NCI-H510A (cell line): ENCODE data around the gene SMPD3.

Experiments
- DNase-seq: peaks from one replicate; lab custom pipeline; 2025; lab: John Stamatoyannopoulos, UW

Gene SMPD3

DNA sequence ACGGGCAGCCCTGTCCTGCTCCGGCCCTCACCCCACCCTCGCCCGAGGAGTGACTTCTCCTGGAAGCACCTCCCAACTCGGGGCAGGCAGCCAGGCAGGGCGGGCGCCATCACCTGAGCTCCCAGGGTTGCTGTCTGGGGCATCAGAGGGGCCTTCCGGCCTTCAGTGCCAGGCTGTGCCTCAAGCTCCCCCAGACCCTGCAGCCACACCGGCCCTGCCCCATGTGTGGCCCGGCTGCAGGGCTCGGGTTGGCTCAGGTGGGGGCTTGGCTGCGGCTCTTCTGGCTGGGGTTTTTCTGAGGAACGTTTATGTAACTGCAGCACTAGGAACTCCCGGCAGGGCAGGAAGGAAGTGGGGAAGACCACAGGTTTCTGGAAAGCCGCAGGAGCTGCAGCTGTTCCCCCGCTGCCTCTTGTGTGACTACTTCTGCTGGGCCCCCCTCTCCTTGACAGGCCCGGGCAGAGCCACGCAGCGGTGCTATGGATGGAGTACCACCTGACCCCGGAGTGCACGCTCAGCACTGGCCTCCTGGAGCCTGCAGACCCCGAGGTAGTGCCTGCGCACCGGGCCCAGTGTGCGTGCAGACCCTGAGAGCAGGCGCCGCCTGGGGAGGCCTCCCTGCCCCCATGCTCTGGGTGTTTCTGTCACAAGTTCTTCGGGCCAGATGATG lies 91.9 kb downstream of the SMPD3 start:
- DNase-seq = no peak

- DNase-seq = no peak
These were observed 92.7 kb downstream of the SMPD3 start for GRCh38 chr16:68355447-68356248.

DNA sequence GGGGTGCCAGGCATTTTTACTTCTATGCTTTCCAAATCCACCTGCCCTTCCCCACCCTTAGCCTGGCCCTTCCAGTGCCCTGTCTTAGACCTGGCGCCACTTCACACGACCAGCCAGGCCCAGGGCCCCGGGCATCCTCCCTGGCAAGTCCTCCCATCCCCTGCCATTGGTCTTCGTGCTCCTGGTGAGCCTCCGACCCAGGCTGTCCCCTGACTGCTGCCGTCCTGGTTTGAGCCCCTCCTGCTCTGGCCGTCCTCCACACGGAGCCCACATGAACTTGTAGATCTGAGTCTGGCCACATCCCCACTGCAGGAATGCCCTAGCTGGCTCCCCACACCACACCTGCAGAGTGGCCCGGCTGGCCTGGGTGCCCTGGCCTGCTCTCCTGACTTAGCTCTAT lies 93.5 kb downstream of the SMPD3 start:
- DNase-seq = no peak

GRCh38 chr16:68353366-68353765 lies 94.9 kb downstream of the SMPD3 start:
- DNase-seq = no peak

DNA sequence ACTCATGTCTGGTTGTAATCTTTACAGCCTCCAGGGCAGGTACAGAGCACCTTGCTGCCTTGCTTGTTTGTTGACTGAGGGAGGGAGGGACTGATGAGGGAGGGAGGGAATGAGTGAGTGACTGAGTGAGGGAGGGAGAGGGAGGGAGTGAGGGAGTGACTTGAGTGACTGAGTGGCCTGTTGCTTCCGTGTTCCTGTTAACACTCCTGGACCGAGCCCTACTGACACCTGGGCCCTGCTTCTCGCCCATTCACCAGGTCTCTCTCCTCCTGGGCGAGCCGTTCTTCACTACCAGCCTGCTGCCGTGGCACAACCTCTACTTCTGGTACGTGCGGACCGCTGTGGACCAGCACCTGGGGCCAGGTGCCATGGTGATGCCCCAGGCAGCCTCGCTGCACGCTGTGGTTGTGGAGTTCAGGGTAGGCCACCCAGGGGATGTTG lies 96.3 kb downstream of the SMPD3 start:
- DNase-seq = peak; percentile 56

GRCh38 chr16:68351463-68351862 lies 96.8 kb downstream of the SMPD3 start:
- DNase-seq = no peak

GRCh38 chr16:68350813-68351350 lies 97.4 kb downstream of the SMPD3 start:
- no peak for DNase-seq

DNA sequence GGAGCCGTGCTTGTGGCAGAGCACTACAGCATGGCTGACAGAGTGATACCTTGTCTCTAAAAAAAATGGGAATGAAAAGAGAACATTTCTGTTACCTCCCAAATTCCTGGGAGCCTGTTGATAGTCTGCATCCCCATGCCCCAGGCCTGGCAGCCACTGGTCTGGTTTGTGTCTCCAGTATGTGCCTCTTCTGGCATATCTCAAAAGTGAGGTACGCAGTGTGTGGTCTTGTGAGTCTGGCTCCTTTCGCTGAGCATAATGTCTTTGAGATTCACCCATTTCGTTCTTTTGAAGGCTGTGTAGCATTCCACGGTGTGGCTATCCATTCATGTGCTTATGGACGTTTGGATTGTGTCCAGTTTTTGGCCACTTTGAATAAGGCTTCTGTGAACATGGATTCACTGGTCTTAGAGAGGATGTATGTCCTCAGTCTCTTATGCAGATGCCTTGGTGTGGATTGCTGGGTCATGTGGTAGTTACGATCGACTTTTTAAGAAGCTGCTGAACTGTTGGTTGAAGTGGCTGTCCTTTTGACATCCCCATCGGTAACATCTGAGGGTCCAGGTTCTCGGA lies 98.4 kb downstream of the SMPD3 start:
- no peak for DNase-seq

GRCh38 chr16:68348639-68349445 lies 99.5 kb downstream of the SMPD3 start:
- DNase-seq = no peak

- no peak for DNase-seq
These were observed 100.7 kb downstream of the SMPD3 start for GRCh38 chr16:68347605-68348004.

GRCh38 chr16:68346892-68347480 lies 101.3 kb downstream of the SMPD3 start:
- DNase-seq = no peak

DNA sequence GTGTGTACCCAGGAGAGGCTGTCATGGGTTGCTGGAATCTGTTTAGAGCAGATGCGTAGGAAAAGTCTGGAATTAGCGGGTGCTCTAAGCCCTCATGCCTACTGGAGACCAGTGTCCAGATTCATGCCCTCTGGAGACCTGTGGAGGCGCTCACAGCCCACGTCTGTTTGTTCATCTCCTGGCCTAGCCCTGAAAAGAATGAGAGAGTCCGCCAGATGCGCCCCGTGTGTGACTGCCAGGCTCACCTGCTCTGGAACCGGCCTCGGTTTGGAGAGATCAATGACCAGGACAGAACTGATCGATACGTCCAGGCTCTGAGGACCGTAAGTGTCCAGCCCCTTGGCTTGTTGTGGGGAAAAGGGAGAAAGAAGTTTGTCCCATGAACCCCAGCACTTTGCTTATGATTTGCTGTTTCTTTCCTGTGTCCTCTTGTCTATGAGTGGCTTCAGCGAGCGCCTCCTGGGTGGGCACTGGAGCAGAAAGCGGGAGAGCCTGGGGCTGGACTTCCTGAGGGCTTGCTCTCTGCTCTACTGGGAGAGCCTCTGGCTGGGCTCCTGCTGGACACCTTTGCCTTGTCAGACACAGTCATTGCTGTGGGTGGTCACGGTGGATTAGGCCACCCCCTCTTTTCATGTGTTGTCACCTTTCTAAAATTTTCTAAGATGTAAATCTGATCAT lies 102.2 kb downstream of the SMPD3 start:
- DNase-seq = no peak

DNA sequence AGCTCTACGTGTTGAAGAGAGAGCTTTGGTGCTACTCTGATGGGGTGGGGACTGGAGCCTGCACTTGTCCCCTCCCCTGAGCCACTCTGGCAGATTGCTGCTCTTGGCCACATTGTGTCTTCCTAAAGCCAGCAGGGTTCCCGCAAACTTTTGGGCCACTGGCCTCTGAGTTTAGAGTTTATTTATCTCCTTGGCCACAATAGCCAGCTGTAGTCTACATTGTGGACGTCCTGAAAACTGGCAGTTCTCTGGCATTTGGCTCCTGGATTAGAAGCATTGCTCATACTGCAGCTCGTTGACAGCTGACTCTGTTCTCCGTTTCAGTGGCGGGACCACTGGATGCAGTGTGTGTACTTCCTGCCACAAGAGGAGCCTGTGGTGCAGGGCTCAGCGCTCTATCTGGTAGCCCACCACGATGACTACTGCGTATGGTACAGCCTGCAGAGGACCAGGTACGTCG lies 102.9 kb downstream of the SMPD3 start:
- no peak for DNase-seq

DNA sequence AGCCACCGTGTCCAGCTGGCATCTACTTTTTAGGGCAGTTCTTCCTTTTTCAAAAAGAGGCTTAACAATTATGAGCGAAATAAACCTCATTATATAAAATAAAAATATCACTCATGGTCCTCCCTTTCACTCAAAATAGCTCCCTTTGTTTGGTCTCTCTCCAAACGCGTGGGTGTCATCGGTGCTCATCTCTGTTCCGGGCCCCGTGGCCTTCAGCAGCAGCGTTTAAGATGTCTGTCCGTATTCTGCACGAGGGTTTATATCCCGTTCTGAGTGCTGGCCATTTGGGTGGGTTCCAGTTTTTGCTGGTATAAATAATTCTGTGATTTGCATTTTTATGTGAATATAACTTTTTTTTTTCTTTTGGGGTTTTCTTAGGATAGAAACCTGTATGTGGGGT lies 104.1 kb downstream of the SMPD3 start:
- DNase-seq = no peak

- no peak for DNase-seq
These were observed 105.2 kb downstream of the SMPD3 start for GRCh38 chr16:68343137-68343536.

DNA sequence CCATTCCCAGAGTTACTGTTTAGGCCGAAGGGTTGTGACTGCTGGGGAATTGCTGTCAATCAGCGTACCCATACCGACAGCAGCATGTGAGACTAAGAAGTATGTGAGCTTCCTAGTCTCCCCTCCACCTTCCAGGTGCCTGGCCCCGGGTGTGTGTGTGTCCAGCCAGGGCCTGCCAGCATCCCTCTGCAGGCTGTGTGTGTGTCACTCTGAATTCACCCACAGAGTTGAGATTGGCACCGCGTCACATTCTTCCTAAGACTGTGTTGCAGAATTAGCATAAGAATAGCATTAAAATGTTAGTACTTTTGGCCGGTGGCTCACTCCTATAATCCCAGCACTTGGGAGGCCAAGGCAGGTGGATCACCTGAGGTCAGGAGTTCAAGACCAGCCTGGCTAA lies 105.7 kb downstream of the SMPD3 start:
- DNase-seq = no peak

DNA sequence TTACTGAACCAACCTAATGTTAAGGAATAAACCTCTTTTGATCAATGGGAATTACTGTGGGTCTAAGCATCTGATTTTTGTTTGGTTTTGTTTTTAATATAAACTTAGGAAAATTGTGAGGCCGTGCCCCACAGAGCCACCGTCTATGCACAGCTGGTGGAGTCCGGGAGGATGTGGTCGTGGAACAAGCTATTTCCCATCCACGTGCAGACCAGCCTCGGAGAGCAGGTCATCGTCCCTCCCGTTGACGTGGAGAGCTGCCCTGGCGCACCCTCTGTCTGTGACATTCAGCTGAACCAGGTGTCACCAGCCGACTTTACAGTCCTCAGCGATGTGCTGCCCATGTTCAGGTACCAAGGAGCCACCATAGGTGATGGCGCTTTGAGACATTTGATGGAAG lies 109.1 kb downstream of the SMPD3 start:
- DNase-seq = no peak

DNA sequence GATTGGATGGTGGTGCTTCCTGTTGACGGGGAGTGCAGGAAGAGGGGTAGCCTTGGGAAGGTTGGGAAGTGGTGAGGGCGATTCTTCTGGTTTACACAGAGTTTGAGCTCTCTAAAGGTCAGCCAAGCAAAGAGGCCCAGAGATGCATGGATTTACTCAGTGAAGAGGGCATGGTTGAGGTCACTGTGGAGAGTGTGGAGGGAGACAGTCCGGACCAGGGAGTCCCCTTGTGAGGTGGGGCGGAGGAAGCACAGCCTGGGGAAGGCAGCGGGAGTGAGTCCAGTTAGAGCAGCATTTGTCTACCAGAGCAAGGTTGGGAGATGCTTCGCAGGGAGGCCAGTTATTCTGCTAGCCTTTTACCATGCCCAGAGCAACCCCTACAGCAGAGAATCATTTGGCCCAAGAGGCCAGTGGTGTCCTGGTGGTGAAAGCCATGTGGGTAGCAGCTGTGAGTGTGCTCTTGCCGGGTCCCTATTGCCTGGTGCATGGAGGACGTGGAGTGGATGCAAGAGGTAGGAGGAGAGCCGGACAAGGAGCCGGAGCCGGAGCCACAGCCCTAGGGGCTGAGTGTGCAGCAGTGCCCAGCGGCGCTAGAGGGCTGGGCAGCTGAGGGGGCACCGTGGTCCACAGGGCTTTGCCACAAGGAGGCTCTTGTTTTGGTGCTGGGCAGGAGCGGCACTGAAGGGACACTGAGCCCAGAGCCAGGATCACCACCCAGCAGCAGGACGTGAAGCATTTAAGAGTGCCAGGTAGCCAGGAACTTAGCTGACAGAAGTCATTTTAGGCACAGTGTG lies 109.8 kb downstream of the SMPD3 start:
- no peak for DNase-seq

DNA sequence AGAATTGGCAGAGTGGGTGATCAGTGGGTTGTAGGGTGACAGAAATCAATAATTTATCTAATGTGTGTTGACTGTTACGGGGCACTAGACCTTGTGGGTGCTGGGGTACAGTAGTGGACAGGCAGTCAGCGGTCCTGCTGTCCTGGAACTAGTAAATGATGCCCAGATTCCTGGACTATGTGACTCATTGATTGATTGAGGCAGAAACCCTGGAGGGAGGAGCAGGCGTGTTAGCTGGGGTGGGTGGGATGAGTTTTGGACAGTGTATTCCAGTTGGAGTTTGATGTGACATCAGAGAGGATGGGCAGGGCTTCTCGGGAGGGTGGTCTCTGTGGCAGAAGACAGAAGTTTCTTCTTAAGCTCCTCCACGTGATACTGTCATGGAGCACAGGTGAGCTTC lies 113.1 kb downstream of the SMPD3 start:
- DNase-seq = no peak

- DNase-seq = no peak
These were observed 115.7 kb downstream of the SMPD3 start for GRCh38 chr16:68332411-68333121.
